ENCODE data around the gene OAS1. TPM values are rescaled to one million over a fixed set of nuclear protein-coding genes. Genes with fewer than 3 reads are reported as not detected.

OAS1 gene
- total and polyA plus RNA-seq, 9 of the 15 experiments (the other 6 are each of a cell fraction or from before 2014, with no cell fraction given), result 0.06 to 0.25 TPM; not detected in 7

DNA sequence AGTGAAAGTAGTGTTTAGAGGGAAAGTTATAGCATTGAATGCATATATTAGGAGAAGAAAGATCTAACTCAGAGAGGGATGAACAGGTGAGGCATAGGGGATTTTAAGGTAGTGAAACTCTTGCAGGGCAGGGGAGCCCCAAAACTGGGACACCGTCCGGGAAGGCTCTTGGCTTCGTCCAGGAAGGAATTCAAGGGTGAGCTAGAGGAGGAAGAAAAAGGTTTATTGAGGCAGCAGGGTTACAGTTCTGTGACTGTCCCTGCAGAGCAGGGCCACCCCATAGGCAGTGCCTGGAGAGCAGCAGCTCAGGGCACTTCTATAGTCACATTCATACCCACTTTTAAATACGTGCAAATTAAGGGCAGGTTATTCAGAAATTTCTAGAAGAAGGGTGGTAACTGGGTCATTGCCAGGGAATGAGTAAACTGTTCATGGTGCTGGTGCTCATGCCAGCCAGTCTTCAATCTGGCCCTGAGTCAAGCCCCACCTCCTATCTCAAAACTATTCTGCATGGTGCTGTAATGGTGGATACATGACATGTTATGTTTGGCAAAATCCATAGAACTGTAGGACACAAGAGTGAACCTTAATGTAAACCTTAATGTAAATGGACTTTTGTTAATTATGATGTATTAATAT lies 1.2 kb upstream of the OAS1 start:
- H3K36me3 ChIP-seq (ENCODE audit: control insufficient read depth, insufficient read depth, low read length), result no peaks in the 10 kb centered on the region
- H3K27ac ChIP-seq (ENCODE audit: extremely low read depth, low read depth, low read length), result no peak overlapping the region
- CTCF ChIA-PET (ENCODE audit: low intra/inter-chr PET ratio), result no interaction called here
- peaks cover 0 to 4% of the 10 kb centered on the region in 2 experiments; a peak in 2 of 5 replicates for H3K27me3 ChIP-seq (ENCODE audit: control insufficient read depth in 2 of 2, insufficient read depth in 2 of 2, low read length in 2 of 2)
- ATAC-seq, result no peak
- H3K9me1 ChIP-seq (ENCODE audit: control insufficient read depth, insufficient read depth, low read length), result no peaks in the 10 kb centered on the region
- H3K4me1 ChIP-seq (replicated peaks in 1 of 2; ENCODE audit: control insufficient read depth in 2 of 2, insufficient read depth in 2 of 2, low read length in 2 of 2), result no peaks in the 10 kb centered on the region
- DNase-seq (ENCODE audit: extremely low read depth in 1 of 4, low spot score in 3 of 4), result no peak
- H4K20me1 ChIP-seq (replicated peaks; ENCODE audit: control insufficient read depth, insufficient read depth, low read length), result no peaks in the 10 kb centered on the region
- FAIRE-seq, result no peak
- POLR2A ChIA-PET, result no interaction called here
- BruUV-seq (replicated peaks), result no TSS peak
- WGBS (ENCODE audit: insufficient coverage, low coverage, missing lambda C conversion rate), result 2% methylated on average over 4 of the region's 4 CpGs
- H3K4me2 ChIP-seq (ENCODE audit: insufficient read depth, low read length), result no peak overlapping the region
- H3K9ac ChIP-seq (ENCODE audit: insufficient read depth in 1 of 2, low read depth in 2 of 2, low read length in 2 of 2), result no peak overlapping the region
- no peak overlapping the region for H2AFZ ChIP-seq (ENCODE audit: low read depth, low read length)
- H3K4me3 ChIP-seq, result no peak overlapping the region
- no peaks in the 10 kb centered on the region for H3K79me2 ChIP-seq (ENCODE audit: control insufficient read depth, insufficient read depth, low read length)
- H3K9me3 ChIP-seq (replicated peaks; ENCODE audit: control insufficient read depth, insufficient read depth, low read depth, low read length), result no peaks in the 10 kb centered on the region
- in situ Hi-C loops (cut with MboI) (no loop called here), intact Hi-C loops (cut with micrococcal nuclease) (no loop called here)
- no peak for TF ChIP-seq FOXJ3 (CRISPR knock-in tag; IDR thresholded peaks at IDR 0.05)
- TF ChIP-seq ZNF274 (IDR thresholded peaks at IDR 0.05; ENCODE audit: borderline replicate concordance, low read depth, low read length), result no peak
- TF ChIP-seq MECOM (CRISPR knock-in tag; IDR thresholded peaks at IDR 0.05), result no peak
- TF ChIP-seq, protein P1, sequence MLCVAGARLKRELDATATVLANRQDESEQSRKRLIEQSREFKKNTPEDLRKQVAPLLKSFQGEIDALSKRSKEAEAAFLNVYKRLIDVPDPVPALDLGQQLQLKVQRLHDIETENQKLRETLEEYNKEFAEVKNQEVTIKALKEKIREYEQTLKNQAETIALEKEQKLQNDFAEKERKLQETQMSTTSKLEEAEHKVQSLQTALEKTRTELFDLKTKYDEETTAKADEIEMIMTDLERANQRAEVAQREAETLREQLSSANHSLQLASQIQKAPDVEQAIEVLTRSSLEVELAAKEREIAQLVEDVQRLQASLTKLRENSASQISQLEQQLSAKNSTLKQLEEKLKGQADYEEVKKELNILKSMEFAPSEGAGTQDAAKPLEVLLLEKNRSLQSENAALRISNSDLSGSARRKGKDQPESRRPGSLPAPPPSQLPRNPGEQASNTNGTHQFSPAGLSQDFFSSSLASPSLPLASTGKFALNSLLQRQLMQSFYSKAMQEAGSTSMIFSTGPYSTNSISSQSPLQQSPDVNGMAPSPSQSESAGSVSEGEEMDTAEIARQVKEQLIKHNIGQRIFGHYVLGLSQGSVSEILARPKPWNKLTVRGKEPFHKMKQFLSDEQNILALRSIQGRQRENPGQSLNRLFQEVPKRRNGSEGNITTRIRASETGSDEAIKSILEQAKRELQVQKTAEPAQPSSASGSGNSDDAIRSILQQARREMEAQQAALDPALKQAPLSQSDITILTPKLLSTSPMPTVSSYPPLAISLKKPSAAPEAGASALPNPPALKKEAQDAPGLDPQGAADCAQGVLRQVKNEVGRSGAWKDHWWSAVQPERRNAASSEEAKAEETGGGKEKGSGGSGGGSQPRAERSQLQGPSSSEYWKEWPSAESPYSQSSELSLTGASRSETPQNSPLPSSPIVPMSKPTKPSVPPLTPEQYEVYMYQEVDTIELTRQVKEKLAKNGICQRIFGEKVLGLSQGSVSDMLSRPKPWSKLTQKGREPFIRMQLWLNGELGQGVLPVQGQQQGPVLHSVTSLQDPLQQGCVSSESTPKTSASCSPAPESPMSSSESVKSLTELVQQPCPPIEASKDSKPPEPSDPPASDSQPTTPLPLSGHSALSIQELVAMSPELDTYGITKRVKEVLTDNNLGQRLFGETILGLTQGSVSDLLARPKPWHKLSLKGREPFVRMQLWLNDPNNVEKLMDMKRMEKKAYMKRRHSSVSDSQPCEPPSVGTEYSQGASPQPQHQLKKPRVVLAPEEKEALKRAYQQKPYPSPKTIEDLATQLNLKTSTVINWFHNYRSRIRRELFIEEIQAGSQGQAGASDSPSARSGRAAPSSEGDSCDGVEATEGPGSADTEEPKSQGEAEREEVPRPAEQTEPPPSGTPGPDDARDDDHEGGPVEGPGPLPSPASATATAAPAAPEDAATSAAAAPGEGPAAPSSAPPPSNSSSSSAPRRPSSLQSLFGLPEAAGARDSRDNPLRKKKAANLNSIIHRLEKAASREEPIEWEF (CRISPR knock-in tag; IDR thresholded peaks at IDR 0.05), result no peak
- no peak for TF ChIP-seq E2F3 (CRISPR knock-in tag; IDR thresholded peaks at IDR 0.05)
- no peak for TF ChIP-seq NCOA2 (IDR thresholded peaks at IDR 0.05; ENCODE audit: partially characterized antibody in 2 of 2)
- no peak for TF ChIP-seq TCFL5 (CRISPR knock-in tag; conservative IDR thresholded peaks at IDR 0.05)
- TF ChIP-seq, protein P2, sequence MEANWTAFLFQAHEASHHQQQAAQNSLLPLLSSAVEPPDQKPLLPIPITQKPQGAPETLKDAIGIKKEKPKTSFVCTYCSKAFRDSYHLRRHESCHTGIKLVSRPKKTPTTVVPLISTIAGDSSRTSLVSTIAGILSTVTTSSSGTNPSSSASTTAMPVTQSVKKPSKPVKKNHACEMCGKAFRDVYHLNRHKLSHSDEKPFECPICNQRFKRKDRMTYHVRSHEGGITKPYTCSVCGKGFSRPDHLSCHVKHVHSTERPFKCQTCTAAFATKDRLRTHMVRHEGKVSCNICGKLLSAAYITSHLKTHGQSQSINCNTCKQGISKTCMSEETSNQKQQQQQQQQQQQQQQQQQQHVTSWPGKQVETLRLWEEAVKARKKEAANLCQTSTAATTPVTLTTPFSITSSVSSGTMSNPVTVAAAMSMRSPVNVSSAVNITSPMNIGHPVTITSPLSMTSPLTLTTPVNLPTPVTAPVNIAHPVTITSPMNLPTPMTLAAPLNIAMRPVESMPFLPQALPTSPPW (CRISPR knock-in tag; IDR thresholded peaks at IDR 0.05), result no peak
- TF ChIP-seq, protein P3, sequence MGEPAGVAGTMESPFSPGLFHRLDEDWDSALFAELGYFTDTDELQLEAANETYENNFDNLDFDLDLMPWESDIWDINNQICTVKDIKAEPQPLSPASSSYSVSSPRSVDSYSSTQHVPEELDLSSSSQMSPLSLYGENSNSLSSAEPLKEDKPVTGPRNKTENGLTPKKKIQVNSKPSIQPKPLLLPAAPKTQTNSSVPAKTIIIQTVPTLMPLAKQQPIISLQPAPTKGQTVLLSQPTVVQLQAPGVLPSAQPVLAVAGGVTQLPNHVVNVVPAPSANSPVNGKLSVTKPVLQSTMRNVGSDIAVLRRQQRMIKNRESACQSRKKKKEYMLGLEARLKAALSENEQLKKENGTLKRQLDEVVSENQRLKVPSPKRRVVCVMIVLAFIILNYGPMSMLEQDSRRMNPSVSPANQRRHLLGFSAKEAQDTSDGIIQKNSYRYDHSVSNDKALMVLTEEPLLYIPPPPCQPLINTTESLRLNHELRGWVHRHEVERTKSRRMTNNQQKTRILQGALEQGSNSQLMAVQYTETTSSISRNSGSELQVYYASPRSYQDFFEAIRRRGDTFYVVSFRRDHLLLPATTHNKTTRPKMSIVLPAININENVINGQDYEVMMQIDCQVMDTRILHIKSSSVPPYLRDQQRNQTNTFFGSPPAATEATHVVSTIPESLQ (CRISPR knock-in tag; IDR thresholded peaks at IDR 0.05), result no peak
- no peak for TF ChIP-seq ERF (CRISPR knock-in tag; IDR thresholded peaks at IDR 0.05)
- TF ChIP-seq, protein P4, sequence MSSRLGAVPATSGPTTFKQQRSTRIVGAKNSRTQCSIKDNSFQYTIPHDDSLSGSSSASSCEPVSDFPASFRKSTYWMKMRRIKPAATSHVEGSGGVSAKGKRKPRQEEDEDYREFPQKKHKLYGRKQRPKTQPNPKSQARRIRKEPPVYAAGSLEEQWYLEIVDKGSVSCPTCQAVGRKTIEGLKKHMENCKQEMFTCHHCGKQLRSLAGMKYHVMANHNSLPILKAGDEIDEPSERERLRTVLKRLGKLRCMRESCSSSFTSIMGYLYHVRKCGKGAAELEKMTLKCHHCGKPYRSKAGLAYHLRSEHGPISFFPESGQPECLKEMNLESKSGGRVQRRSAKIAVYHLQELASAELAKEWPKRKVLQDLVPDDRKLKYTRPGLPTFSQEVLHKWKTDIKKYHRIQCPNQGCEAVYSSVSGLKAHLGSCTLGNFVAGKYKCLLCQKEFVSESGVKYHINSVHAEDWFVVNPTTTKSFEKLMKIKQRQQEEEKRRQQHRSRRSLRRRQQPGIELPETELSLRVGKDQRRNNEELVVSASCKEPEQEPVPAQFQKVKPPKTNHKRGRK (tag; IDR thresholded peaks at IDR 0.05), result no peak
- no peak for TF ChIP-seq NUFIP1 (IDR thresholded peaks at IDR 0.05; ENCODE audit: partially characterized antibody)
